Bronchial epithelial cell (primary cell): ENCODE results near the gene ZXDC. TPM values are rescaled to one million over a fixed set of nuclear protein-coding genes. Genes with fewer than 3 reads are reported as not detected.

Source experiments
- DNase-seq: peaks from one replicate; pipeline ENCODE4 v3.0.0-alpha.2; 2010; ENCODE audit warnings: low read depth
- FAIRE-seq: peaks from 2 replicates; lab custom pipeline; 2011; peaks lifted over from hg19 to GRCh38; lab: Jason Lieb, UNC
- H3K27me3 ChIP-seq: 2 replicates; pipeline ENCODE4 v1.5.1; 2011; ENCODE audit warnings: low read length; ENCODE audit not compliant: control insufficient read depth, insufficient read depth
- H3K36me3 ChIP-seq: 2 replicates; pipeline ENCODE4 v1.5.1; 2011; ENCODE audit warnings: low read length; ENCODE audit not compliant: control insufficient read depth, insufficient read depth
- H3K4me3 ChIP-seq: 2 replicates; pipeline ENCODE4 v1.5.1; 2011; ENCODE audit warnings: mild to moderate bottlenecking, low read depth, low read length, control low read depth
- total RNA-seq: library from RNA; depleted of rRNA; stranded (reverse); fragments of >200 nt; gene quantifications from 2 replicates; pipeline ENCODE4 v1.2.1, GENCODE V29; 2014
- TF ChIP-seq, protein P1 (sequence below): IDR thresholded peaks from 2 replicates; pipeline ENCODE4 v1.5.1; 2011; ENCODE audit warnings: mild to moderate bottlenecking, moderate library complexity, low read length, control low read depth, inconsistent platforms; ENCODE audit not compliant: insufficient read depth, severe bottlenecking

Gene ZXDC
- total RNA-seq, 1 donor from 2014 or later, result 21.9 TPM

- DNase-seq, result no peak
- Histone ChIP-seq H3K27me3 (no peaks in the 10 kb centered on the region), H3K4me3 (no peak overlapping the region), H3K36me3 (no peaks in the 10 kb centered on the region)
- FAIRE-seq, result no peak
- TF ChIP-seq, protein P1, sequence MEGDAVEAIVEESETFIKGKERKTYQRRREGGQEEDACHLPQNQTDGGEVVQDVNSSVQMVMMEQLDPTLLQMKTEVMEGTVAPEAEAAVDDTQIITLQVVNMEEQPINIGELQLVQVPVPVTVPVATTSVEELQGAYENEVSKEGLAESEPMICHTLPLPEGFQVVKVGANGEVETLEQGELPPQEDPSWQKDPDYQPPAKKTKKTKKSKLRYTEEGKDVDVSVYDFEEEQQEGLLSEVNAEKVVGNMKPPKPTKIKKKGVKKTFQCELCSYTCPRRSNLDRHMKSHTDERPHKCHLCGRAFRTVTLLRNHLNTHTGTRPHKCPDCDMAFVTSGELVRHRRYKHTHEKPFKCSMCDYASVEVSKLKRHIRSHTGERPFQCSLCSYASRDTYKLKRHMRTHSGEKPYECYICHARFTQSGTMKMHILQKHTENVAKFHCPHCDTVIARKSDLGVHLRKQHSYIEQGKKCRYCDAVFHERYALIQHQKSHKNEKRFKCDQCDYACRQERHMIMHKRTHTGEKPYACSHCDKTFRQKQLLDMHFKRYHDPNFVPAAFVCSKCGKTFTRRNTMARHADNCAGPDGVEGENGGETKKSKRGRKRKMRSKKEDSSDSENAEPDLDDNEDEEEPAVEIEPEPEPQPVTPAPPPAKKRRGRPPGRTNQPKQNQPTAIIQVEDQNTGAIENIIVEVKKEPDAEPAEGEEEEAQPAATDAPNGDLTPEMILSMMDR, result no peak
These were observed 21.5 kb upstream of the ZXDC start for GRCh38 chr3:126496894-126497850.

GRCh38 chr3:126495786-126496185 is 20.1 kb upstream of the ZXDC start:
- H3K36me3 ChIP-seq, result no peaks in the 10 kb centered on the region
- DNase-seq (no peak), FAIRE-seq (no peak)
- H3K4me3 ChIP-seq, result no peak overlapping the region
- no peaks in the 10 kb centered on the region for H3K27me3 ChIP-seq
- TF ChIP-seq, protein P1, result no peak

GRCh38 chr3:126494970-126495230 is 19.2 kb upstream of the ZXDC start:
- Histone ChIP-seq H3K4me3 (no peak overlapping the region), H3K36me3 (no peaks in the 10 kb centered on the region), H3K27me3 (no peaks in the 10 kb centered on the region)
- no peak for DNase-seq
- no peak for FAIRE-seq
- TF ChIP-seq, protein P1, result no peak

- TF ChIP-seq, protein P1, result no peak
These were observed 18.7 kb upstream of the ZXDC start for GRCh38 chr3:126494204-126494969.

GRCh38 chr3:126493739-126494138 is 18.0 kb upstream of the ZXDC start:
- Histone ChIP-seq H3K27me3 (no peaks in the 10 kb centered on the region), H3K36me3 (no peaks in the 10 kb centered on the region), H3K4me3 (no peak overlapping the region)
- TF ChIP-seq, protein P1, result no peak
- FAIRE-seq (no peak), DNase-seq (no peak)

More at GRCh38 chr3:126494204-126494969, 18.7 kb upstream of the ZXDC start:
- DNase-seq, result no peak
- Histone ChIP-seq H3K36me3 (no peaks in the 10 kb centered on the region), H3K4me3 (no peak overlapping the region), H3K27me3 (no peaks in the 10 kb centered on the region)
- FAIRE-seq, result no peak
